Small intestine (tissue), 7 donors: Measurements from ENCODE around the gene MEI1. TPM values are rescaled to one million over a fixed set of nuclear protein-coding genes. Genes with fewer than 3 reads are reported as not detected.

Experiments used
- DNase-seq, 2 donors: peaks; one replicate each; pipeline versions ENCODE4 v3.0.0 to v3.0.0-alpha.2; 2013
- FAIRE-seq: peaks from 2 replicates; lab custom pipeline; 2012; peaks lifted over from hg19 to GRCh38; lab: Jason Lieb, UNC
- H3K27ac ChIP-seq, 3 donors: one replicate each; pipeline ENCODE4 v1.5.1; 2013; ENCODE audit warnings: low read length in 2 of 3, mild to moderate bottlenecking in 2 of 3, control low read depth in 1 of 3, inconsistent platforms in 1 of 3, low read depth in 1 of 3, moderate library complexity in 1 of 3
- H3K27me3 ChIP-seq, 3 donors: one replicate each; pipeline ENCODE4 v1.6.1; 2013; ENCODE audit warnings: low read length in 3 of 3, inconsistent platforms in 1 of 3; ENCODE audit not compliant: control insufficient read depth in 3 of 3, insufficient read depth in 3 of 3
- H3K36me3 ChIP-seq, 3 donors: one replicate each; pipeline ENCODE4 v1.6.1; 2013; ENCODE audit warnings: low read length in 3 of 3, inconsistent platforms in 1 of 3, low read depth in 1 of 3, mild to moderate bottlenecking in 1 of 3, moderate library complexity in 1 of 3; ENCODE audit not compliant: control insufficient read depth in 3 of 3, insufficient read depth in 2 of 3
- H3K4me1 ChIP-seq, 3 donors: one replicate each; pipeline ENCODE4 v1.6.1; 2013; ENCODE audit warnings: low read length in 2 of 3, inconsistent platforms in 1 of 3, low read depth in 1 of 3, mild to moderate bottlenecking in 1 of 3, moderate library complexity in 1 of 3; ENCODE audit not compliant: control insufficient read depth in 3 of 3, insufficient read depth in 2 of 3
- H3K4me3 ChIP-seq, 3 donors: one replicate each; pipeline ENCODE4 v1.5.1; 2013; ENCODE audit warnings: low read length in 3 of 3, control low read depth in 1 of 3, inconsistent platforms in 1 of 3, low read depth in 1 of 3, mild to moderate bottlenecking in 1 of 3, moderate library complexity in 1 of 3
- H3K9me3 ChIP-seq, 2 donors: one replicate each; pipeline ENCODE4 v1.6.1; 2013; ENCODE audit warnings: low read depth in 1 of 2, low read length in 1 of 2; ENCODE audit not compliant: control insufficient read depth in 2 of 2, insufficient read depth in 1 of 2
- WGBS, 3 donors: extraction: QIAGEN DNeasy Blood & Tissue Kit; methylation state at CpG; one replicate each; pipeline ENCODE4 v1.1.7; 2013; 5-methylcytosine and 5-hydroxymethylcytosine counted together
- polyA plus RNA-seq, 4 donors: library from polyadenylated mRNA; stranded (reverse) in 3 of 4; unstranded in 1 of 4; fragments of 200-250 nt in 3 of 4; fragments of 120-200 nt in 1 of 4; gene quantifications; one replicate each; pipeline versions ENCODE4 v1.2.1 to v1.2.3, GENCODE V29; 2013
- donor health status: healthy with polysubstance abuse.
- donor health status: control.
- donor health status: control.
- donor health status: Bipolar disorder and iron deficiency.
- donor health status: healthy.

Gene MEI1
- polyA plus RNA-seq, 4 donors, result 1.1 to 16.8 (median 4.2) TPM

GRCh38 chr22:41808400-41808799 lies 109.1 kb downstream of the MEI1 start:
- no peaks in the 10 kb centered on the region for H3K27me3 ChIP-seq
- H3K27ac ChIP-seq, result no peak overlapping the region
- H3K4me1 ChIP-seq, result no peaks in the 10 kb centered on the region
- H3K4me3 ChIP-seq, result no peak overlapping the region
- 85 to 91% (median 88%) methylated on average over 6 of the region's 6 CpGs for WGBS, 3 donors
- no peaks in the 10 kb centered on the region for H3K9me3 ChIP-seq
- DNase-seq (no peak), FAIRE-seq (no peak)
- H3K36me3 ChIP-seq, result peaks cover 2 to 41% (median 3%) of the 10 kb centered on the region in 3 donors

GRCh38 chr22:41810022-41810421 lies 110.7 kb downstream of the MEI1 start:
- Histone ChIP-seq H3K27me3 (no peaks in the 10 kb centered on the region), H3K4me3 (no peak overlapping the region), H3K9me3 (no peaks in the 10 kb centered on the region), H3K36me3 (peaks cover 2 to 53% (median 3%) of the 10 kb centered on the region in 3 donors), H3K4me1 (no peaks in the 10 kb centered on the region), H3K27ac (no peak overlapping the region)
- FAIRE-seq, result no peak
- DNase-seq, result no peak
- 94% methylated on average over 12 of the region's 12 CpGs for WGBS, 3 donors

GRCh38 chr22:41812805-41813545 lies 113.7 kb downstream of the MEI1 start:
- no peak overlapping the region for H3K27ac ChIP-seq
- no peaks in the 10 kb centered on the region for H3K27me3 ChIP-seq
- no peak for DNase-seq
- H3K9me3 ChIP-seq, result no peaks in the 10 kb centered on the region
- FAIRE-seq, result no peak
- peaks cover 2 to 65% (median 3%) of the 10 kb centered on the region in 3 donors for H3K36me3 ChIP-seq
- no peak overlapping the region for H3K4me3 ChIP-seq
- no peaks in the 10 kb centered on the region for H3K4me1 ChIP-seq
- WGBS, 3 donors, result 96 to 97% (median 97%) methylated on average over 16 of the region's 16 CpGs

GRCh38 chr22:41813726-41814410 lies 114.6 kb downstream of the MEI1 start:
- WGBS, 3 donors, result 96 to 97% (median 97%) methylated on average over 9 of the region's 9 CpGs
- H3K27me3 ChIP-seq, result no peaks in the 10 kb centered on the region
- no peak overlapping the region for H3K4me3 ChIP-seq
- no peak overlapping the region for H3K27ac ChIP-seq
- DNase-seq (no peak), FAIRE-seq (no peak)
- H3K36me3 ChIP-seq, result peaks cover 2 to 63% (median 3%) of the 10 kb centered on the region in 3 donors
- H3K4me1 ChIP-seq, result no peaks in the 10 kb centered on the region
- no peaks in the 10 kb centered on the region for H3K9me3 ChIP-seq

GRCh38 chr22:41815716-41816115 lies 116.4 kb downstream of the MEI1 start:
- WGBS, 3 donors, result 91 to 94% (median 92%) methylated on average over 3 of the region's 3 CpGs
- no peaks in the 10 kb centered on the region for H3K9me3 ChIP-seq
- no peak overlapping the region for H3K27ac ChIP-seq
- FAIRE-seq (no peak), DNase-seq (no peak)
- H3K36me3 ChIP-seq, result peaks cover 2 to 60% (median 3%) of the 10 kb centered on the region in 3 donors
- no peaks in the 10 kb centered on the region for H3K27me3 ChIP-seq
- no peak overlapping the region for H3K4me3 ChIP-seq
- no peaks in the 10 kb centered on the region for H3K4me1 ChIP-seq

GRCh38 chr22:41816241-41816640 lies 116.9 kb downstream of the MEI1 start:
- DNase-seq (no peak), FAIRE-seq (no peak)
- Histone ChIP-seq H3K27me3 (no peaks in the 10 kb centered on the region), H3K27ac (no peak overlapping the region), H3K36me3 (peaks cover 2 to 58% (median 3%) of the 10 kb centered on the region in 3 donors), H3K9me3 (no peaks in the 10 kb centered on the region), H3K4me1 (no peaks in the 10 kb centered on the region), H3K4me3 (no peak overlapping the region)
- WGBS, 3 donors, result 91 to 97% (median 95%) methylated on average over 1 of the region's 1 CpG

- H3K4me3 ChIP-seq, result no peak overlapping the region
- H3K27me3 ChIP-seq, result no peaks in the 10 kb centered on the region
- DNase-seq, result no peak
- no peaks in the 10 kb centered on the region for H3K4me1 ChIP-seq
- no peaks in the 10 kb centered on the region for H3K9me3 ChIP-seq
- WGBS, 3 donors, result 91 to 100% (median 93%) methylated on average over 2 of the region's 2 CpGs
- no peak overlapping the region for H3K27ac ChIP-seq
- H3K36me3 ChIP-seq, result peaks cover 0 to 58% (median 3%) of the 10 kb centered on the region in 3 donors
- no peak for FAIRE-seq
Observed at GRCh38 chr22:41816871-41817270, 117.6 kb downstream of the MEI1 start.

- Histone ChIP-seq H3K4me1 (no peaks in the 10 kb centered on the region), H3K27me3 (no peaks in the 10 kb centered on the region), H3K4me3 (no peak overlapping the region), H3K27ac (no peak overlapping the region), H3K36me3 (peaks cover 0 to 59% (median 3%) of the 10 kb centered on the region in 3 donors), H3K9me3 (no peaks in the 10 kb centered on the region)
- WGBS, 3 donors, result 74 to 88% (median 84%) methylated on average over 5 of the region's 5 CpGs
- FAIRE-seq (no peak), DNase-seq (no peak)
Observed at GRCh38 chr22:41818011-41818410, 118.7 kb downstream of the MEI1 start.
